Ovary (tissue), 3 donors: ENCODE data around the gene MATN4.

Experiments
- CTCF ChIP-seq, 3 donors: fragments of 450-650 bp in 2 of 3; fragments of 200-600 bp in 1 of 3; IDR thresholded peaks; one replicate each; pipeline versions ENCODE4 v1.5.1 to v1.8.0; 2016 to 2022; ENCODE audit warnings: antibody characterized with exemption in 3 of 3, mild to moderate bottlenecking in 1 of 3
- EP300 ChIP-seq: sonication (generic); formaldehyde crosslinking; IDR thresholded peaks from one replicate; pipeline ENCODE4 v1.6.1; 2017; ENCODE audit warnings: antibody characterized with exemption
- POLR2A ChIP-seq: fragments of 450-650 bp; IDR thresholded peaks from one replicate; pipeline ENCODE4 v1.6.1; 2017; ENCODE audit warnings: antibody characterized with exemption, mild to moderate bottlenecking, moderate library complexity
- donor health status: DM: no; HTN: no; CAD: no.

DNA sequence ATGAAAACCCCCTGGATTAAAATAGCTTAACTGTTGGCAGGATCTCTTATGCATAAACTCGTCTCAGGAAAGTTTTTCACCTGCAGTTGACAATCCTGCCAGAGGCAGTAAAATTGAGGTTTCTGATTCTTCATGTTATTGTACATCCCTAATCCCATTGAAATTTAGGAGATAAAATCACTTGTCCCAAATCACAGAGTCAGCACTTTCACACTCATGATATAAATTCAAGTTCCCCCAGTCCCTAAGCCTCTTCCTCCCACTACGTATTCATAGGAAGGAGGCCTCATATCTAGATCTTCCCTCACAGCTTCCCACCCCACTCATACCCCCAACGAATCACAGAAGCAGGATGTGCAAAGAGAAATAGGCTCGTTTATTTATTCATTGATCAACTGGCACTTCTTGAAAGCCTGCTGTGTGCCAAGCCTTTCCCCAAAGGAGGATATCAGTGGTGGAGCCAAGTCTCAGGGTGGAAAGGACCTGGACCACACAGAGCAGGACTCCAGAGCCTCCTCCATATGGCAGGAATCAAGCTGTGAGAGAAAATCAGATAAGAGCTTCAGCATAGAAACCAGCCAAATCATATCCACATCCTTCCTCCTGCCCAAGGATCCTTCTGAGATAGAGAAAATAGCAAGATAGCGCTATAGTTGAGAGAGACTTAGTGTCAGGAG is 56.1 kb downstream of the MATN4 start:
- no peak for TF ChIP-seq CTCF (IDR thresholded peaks at IDR 0.05)
- no peak for TF ChIP-seq POLR2A
- no peak for TF ChIP-seq EP300
